Measurements from ENCODE around the gene BACE1-AS. TPM values are rescaled to one million over a fixed set of nuclear protein-coding genes. Genes with fewer than 3 reads are reported as not detected.

The BACE1-AS gene
- total RNA-seq, 2 experiments from 2014 or later = 3.9 to 5.4 TPM

GRCh38 chr11:117334896-117335295 is 43.8 kb downstream of the BACE1-AS start:
- Mint-ChIP-seq H3K36me3 (peaks cover 9% of the 10 kb centered on the region), H3K27me3 (no peaks in the 10 kb centered on the region), H3K27ac (no peak overlapping the region), H3K9me3 (no peaks in the 10 kb centered on the region), H3K4me3 (no peak overlapping the region), H3K4me1 (ENCODE audit: low read depth) (peaks cover 3% of the 10 kb centered on the region)
- POLR2A ChIA-PET = no interaction called here
- CTCF ChIA-PET = no interaction called here
- DNase-seq = no peak
- intact Hi-C loops (cut with micrococcal nuclease) = no loop called here

GRCh38 chr11:117335399-117335798 is 44.3 kb downstream of the BACE1-AS start:
- no peak for DNase-seq
- Mint-ChIP-seq H3K36me3 (peaks cover 11% of the 10 kb centered on the region), H3K9me3 (no peaks in the 10 kb centered on the region), H3K27me3 (no peaks in the 10 kb centered on the region), H3K27ac (no peak overlapping the region), H3K4me1 (ENCODE audit: low read depth) (no peaks in the 10 kb centered on the region), H3K4me3 (no peak overlapping the region)
- POLR2A ChIA-PET = interaction anchor here (1.0 kb wide), 1 partner anchor 20 kb away, joined by 4 read pairs; the partner anchor contains the start of gene BACE1
- intact Hi-C loops (cut with micrococcal nuclease) = no loop called here
- CTCF ChIA-PET = no interaction called here

GRCh38 chr11:117337076-117337475 is 45.9 kb downstream of the BACE1-AS start:
- CTCF ChIA-PET = no interaction called here
- H3K27me3 Mint-ChIP-seq = no peaks in the 10 kb centered on the region
- H3K27ac Mint-ChIP-seq = no peak overlapping the region
- POLR2A ChIA-PET = no interaction called here
- H3K4me1 Mint-ChIP-seq (ENCODE audit: low read depth) = no peaks in the 10 kb centered on the region
- H3K9me3 Mint-ChIP-seq = no peaks in the 10 kb centered on the region
- H3K4me3 Mint-ChIP-seq = no peak overlapping the region
- peaks cover 20% of the 10 kb centered on the region for H3K36me3 Mint-ChIP-seq
- intact Hi-C loops (cut with micrococcal nuclease) = no loop called here
- DNase-seq = no peak

Other genes starting within 250 kb of the BACE1-AS start
- gene SIK3, start 192.9 kb upstream of the BACE1-AS start, total RNA-seq = 10 to 100 TPM; 26.1 to 26.2 TPM
- 10 to 100 TPM; 61.3 to 61.5 TPM for gene PAFAH1B2, start 147.1 kb upstream of the BACE1-AS start, total RNA-seq
- 10 to 100 TPM; 21.5 to 26.0 TPM for gene SIDT2, start 112.6 kb upstream of the BACE1-AS start, total RNA-seq
- 1 to 10 TPM; 3.1 to 4.0 TPM for gene TAGLN, start 92.0 kb upstream of the BACE1-AS start, total RNA-seq
- gene PCSK7, start 59.3 kb upstream of the BACE1-AS start, total RNA-seq = 100 to 1,000 TPM; 104 to 105 TPM
- 10 to 100 TPM; 16.9 to 18.3 TPM for gene RNF214, start 58.7 kb upstream of the BACE1-AS start, total RNA-seq
- 1 to 10 TPM; 1.8 to 2.7 TPM for gene BACE1, start 24.9 kb downstream of the BACE1-AS start, total RNA-seq
- gene CEP164, start 36.5 kb downstream of the BACE1-AS start, total RNA-seq = 10 to 100 TPM; 29.3 to 32.6 TPM

Measured in activated CD4-positive, alpha-beta memory T cell treated with anti-CD3 and anti-CD28 coated beads for 36 hours (primary cell).